ENCODE measurements around the gene FGFR4.

Gene FGFR4

GRCh38 chr5:177103523-177104253 is 17.0 kb downstream of the FGFR4 start:
- no peak for DNase-seq

DNA sequence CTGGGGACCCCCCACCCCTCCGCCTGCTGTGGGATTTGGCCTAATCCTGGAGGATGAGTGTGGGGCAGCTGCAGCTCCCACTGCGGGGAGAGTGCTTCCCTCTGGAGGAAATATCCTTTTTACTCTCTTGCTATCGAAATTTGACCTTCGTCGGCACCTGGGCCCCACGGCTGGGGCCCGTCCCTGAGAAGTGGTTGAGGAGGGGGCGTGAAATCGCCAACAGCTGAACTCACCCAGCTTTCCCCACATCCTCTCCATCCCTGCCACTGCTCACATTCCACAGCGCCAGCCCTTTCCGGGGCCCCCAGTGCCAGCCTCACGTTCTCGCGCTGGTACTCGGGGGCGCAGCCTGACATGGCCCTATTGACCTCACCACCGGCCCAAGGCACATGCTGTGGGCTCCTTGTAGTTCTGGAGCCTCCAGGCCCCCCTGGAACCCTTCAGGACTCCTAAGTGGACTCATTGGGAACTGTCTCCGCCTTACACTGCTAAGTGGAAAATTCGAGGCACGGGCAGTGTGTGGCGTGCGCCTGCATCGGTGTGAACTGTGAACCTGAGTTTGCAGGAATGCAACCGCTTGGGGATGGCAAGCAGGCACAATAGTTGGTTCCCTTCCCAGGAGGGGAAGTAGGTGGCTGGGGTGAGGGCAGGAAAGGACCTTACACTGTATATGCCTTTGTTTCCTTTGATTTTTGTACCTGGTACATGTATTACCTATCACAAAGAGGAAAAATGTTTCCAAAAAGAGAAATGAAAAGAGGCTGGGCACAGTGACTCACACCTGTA is 19.2 kb downstream of the FGFR4 start:
- no peak for DNase-seq

GRCh38 chr5:177107159-177107558 is 20.4 kb downstream of the FGFR4 start:
- no peak for DNase-seq

DNA sequence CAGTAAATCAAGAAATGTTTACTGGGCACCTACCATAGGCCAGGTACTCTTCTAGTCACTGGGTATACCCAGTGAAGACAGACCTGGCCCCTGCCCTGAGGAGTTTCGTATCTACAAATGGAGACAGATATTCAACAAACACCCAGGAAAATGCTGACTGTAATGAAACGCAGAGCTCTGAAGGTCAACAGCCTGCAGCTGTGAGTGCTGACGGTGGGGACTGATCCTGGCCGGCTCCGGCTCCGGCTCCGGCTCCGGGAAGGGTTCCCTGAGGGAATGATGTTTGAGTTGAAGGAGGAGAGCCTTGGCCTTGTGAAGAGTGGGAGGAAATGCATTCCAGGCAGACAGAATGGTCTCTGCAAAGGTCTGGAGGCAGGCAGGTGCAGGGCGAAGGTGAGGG is 23.1 kb downstream of the FGFR4 start:
- no peak for DNase-seq

DNA sequence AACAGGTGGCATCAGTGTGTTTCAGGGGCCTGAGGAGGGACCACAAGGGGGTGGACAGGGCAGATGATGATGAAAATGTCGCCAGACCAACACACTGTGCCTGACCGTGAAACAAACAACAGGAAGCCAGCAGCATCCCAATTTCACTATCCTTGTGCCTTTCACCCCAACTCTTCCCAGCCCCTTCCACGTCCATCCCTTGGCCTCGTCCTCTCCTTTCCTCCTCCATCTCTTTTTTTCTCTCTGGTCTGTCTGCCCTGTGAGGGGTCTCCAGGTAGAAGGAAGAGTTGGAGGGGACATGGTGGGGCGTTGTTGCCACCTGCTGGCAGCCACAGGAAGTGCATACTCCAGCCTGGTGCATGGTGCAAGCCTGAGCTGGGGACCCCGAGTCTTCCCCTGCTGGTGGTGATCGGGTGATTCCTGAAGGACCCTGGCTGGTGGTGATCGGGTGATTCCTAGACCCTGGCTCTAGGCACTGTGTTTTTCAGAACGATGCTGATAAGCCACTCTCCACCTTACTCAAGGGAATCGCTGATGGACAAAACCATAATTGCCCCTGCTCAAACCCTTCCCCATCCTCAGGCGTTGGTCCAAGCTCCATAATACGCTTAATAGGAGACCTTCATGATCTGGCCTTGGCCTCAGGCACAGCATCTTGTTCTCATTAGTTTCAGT is 25.1 kb downstream of the FGFR4 start:
- DNase-seq: no peak

DNA sequence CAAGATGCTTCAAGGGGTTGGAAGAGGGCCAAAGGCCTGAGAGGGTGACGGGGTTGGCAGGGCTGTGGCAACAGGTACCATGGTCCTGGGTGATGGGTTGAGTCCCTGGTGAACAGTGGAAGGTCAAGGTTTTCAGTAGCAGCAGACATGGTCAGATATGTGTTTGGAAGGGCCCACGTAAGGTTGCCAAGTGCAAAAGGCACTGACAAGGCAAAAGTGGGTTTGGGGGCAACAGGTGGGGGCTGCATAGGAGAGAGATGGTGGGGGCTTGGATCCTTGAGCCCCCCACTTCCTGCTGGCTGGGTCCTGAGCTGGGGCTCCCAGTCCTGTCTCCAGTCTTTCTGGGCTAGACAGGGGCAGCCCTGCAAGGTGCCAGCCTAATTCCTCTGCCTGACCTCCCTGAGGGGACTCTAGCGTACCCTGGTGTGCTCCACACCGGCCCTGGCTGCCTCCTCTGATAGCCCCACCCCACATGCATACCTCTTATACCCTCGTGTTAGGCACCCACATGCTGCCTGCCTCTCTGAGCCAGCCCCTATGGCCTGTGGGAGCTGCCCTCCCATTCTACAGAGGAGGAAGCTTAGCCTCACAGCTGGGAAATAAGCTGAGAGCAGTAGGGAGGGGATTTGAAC is 26.0 kb downstream of the FGFR4 start:
- no peak for DNase-seq

DNA sequence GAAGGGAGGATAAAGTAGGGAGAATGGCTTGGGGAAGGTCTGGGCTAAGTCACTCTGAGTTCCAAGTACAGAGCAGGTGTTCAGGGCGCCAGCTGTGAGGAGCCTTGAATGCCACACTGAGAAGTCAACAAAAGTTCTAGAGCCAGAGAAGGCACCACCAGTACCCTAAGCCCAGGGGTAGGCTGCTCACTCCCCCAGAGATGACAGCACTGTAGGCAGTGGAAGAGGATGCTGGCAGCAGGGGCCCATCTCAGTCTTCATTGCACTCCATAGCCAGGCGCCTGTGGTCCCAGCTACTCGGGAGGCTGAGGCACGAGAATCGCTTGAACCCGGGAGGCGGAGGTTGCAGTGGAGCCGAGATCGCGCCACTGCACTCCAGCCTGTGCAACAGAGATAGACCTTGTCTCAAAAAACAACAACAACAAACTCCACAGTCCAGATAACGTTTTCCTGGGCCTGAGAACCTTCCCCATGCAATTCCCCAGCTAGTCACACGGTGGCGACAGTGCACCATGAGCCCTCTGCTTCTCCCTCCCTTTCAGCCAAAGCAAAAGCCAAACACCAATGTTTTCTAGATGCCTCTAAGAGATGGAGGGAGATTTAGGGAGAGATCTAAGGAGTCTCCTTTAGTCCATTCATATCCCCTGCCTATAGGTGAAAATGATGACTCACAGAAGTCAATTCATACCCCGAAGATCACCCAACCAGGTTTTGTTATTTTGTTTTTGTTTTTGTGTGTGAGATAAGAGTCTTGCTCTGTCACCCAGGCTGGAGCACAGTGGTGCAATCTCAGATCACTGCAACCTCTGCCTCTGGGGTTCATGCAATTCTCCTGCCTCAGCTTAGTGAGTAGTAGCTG is 27.1 kb downstream of the FGFR4 start:
- no peak for DNase-seq

- DNase-seq: no peak
Observed at GRCh38 chr5:177116631-177117373, 30.1 kb downstream of the FGFR4 start.

DNA sequence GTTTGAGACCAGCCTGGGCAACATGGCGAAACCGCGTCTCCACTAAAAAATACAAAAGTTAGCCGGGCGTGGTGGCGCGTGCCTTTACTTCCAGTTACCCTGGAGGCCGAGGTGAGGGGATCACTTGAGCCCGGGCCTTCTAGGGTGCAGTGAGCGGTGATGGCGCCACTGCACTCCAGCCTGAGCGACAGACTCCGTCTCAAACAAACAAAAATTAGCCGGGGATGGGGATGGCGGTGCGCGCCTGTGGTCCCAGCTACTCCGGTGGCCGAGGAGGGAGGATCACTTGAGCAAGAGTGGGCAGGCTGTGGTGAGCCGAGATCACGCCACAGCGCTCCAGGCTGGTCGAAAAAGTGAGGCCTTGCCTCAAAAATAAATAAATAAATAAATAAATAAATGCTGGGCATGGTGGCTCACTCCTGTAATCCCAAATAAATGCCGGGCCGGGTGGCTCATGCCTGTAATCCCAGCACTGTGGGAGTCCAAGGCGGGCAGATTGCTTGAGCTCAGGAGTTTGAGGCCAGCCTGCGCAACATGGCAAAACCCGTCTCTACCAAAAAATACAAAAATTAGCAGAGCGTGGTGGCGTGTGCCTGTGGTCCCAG is 30.8 kb downstream of the FGFR4 start:
- DNase-seq: no peak

- DNase-seq: no peak
Observed at GRCh38 chr5:177122566-177122965, 35.9 kb downstream of the FGFR4 start.

- DNase-seq: no peak
Observed at GRCh38 chr5:177123789-177124485, 37.2 kb downstream of the FGFR4 start.

DNA sequence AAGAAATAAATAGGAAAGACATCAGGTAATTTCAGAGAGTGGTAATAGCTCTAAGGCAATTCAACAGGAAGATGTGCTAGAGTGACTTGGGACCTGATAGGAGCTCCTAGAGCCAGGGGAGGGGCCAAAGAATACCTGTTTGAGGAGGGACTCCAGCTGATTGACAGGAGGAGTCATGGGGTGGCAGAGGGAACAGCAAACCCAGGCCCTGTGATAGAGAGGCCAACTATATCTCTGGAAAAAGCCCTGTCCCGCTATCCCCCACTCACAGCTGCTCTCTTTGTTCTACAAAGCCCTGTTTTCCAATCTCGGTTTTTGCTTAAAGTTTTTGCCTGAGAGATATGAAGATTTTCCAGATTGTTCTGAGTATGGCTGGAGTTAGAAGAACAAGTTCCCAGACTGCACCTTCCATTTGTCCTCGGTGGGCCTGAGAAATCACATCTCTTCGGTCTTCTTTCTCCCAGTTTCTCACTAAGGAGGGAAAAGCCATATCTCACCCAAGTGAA is 37.8 kb downstream of the FGFR4 start:
- DNase-seq: no peak

DNA sequence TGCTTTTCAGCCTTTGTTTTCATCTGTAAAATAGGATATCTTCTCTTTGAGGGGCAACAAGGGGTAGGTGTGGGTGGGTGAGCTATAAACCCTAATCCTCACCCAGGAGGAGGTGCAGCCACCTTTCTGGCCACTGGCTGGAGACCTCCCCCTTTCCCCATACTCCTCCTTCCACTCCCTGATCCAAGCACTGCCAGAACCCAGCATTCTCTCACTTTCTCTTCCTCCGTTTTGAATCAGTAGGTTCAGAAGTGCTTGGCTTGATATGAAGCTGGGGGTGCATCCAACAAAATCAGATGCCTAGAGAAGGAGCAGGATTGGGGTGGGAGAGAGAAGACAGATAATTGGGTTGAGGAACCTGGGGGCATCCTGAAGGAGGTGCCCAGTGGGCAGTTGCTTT is 40.1 kb downstream of the FGFR4 start:
- no peak for DNase-seq

DNA sequence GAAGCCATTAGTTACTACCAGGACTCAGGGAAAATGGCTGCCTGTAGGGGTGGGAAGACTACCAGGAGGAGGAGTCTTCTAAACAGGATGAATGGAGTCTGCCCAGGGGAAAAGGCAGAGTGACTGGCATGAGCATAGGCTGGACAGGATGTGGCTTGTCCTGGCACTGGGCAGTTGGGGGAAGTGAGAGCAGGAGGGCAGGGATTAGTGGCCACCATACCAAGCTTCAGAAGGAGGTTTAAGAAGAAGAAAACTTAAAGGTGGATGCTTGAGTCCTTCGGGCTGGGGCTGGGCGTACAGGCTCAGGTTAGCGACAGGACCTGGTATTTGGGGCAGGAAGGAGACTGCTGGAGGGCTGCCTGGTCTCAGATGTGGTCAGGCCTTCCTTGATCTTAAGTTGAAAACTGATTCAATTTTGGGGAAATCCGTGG is 41.9 kb downstream of the FGFR4 start:
- DNase-seq: no peak

GRCh38 chr5:177130211-177131018 is 43.7 kb downstream of the FGFR4 start:
- no peak for DNase-seq

GRCh38 chr5:177131019-177131320 is 44.3 kb downstream of the FGFR4 start:
- no peak for DNase-seq

- no peak for DNase-seq
Observed at GRCh38 chr5:177131352-177132135, 44.8 kb downstream of the FGFR4 start.
